HK-2 (cell line): Measurements from ENCODE around the gene RAD51B.

ENCODE experiments used
- DNase-seq: peaks from one replicate; pipeline ENCODE4 v3.0.0-alpha.2; 2018; ENCODE audit not compliant: unreplicated experiment

RAD51B gene

DNA sequence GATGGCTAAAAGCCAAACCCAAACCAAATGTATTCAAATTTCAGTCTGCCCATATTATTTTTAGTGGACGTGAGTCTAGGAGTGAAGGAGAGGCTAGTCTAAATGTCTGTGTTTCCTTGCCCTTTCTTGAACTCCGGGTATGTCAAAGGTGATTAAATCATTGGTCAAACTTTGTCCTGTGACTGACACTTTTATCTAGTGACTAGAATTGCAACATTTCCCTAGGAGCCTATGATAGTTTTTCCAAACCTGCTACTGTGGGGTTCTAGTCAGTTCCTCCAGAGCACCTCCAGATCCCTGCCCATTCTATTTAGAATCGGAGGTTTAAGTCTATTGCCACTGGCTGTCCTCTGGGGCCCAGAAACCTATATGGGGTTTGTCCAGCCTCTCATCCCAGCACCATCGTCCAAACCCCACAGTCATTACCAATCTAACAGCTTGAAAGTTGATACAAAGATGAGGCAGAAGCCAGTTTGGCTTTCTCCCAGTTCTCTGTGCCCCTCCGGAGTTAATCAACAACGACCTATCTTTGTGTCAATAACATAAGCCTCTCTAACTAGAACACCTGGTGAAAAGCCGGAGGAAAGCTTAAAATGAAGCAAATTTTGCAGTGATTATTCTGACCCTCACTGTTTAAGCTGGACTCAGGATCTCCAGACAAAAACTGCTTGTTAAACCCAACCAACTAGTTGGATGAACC is 666.6 kb downstream of the RAD51B start:
- no peak for DNase-seq

DNA sequence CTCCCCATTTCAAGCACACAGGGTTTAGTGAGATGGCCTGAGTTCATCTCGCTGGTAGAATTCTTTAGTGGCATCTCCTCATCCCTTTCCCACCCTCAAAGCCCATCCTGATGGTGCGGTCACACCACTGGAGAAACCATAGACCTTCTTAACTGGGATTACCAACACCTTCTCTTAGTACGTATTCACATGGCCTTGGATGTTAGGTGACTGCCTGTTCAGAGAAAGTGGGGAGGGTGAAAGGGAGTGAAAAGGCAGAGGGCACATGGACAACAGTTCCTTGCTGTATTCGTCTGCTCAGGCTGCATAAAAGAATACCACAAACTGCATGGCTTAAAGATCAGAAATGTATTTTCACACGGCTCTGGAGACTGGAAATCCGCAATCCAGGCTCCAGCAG is 667.2 kb downstream of the RAD51B start:
- no peak for DNase-seq

DNA sequence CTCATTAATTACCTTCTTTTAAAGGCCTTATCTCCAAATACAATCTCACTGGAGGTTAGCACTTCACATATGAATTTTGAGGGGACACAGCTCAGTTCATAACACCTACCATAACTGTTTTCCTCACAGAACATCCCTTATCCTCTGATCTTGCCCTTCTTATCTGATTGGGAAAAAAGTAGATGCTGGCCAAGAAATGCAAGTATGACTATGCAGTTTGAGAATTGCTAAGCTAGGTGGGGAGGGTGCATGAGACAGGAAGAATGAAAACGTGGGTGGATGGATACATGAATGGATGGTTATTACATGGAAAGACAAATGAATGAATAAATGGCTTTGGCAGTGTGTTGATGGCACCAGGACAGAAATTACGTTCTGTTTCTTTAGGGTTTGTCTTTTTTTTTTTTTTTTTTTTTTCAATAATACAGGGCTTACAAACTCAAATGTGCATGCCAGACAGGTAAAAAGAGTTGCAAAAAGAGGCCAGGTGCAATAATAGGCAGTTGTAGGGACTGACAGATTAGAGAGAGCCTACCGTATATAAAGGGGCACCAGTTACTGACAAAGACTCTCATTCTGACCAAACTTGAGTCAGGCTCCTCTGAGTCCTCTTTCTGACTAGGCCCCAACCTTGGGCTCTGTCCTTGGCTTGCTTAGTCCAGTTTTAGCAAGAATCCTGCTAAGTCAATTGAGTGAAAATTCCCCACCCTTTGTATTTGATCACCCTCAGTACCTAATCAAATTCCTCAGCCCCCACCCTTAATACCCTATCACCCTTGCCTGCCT is 668.4 kb downstream of the RAD51B start:
- no peak for DNase-seq

DNA sequence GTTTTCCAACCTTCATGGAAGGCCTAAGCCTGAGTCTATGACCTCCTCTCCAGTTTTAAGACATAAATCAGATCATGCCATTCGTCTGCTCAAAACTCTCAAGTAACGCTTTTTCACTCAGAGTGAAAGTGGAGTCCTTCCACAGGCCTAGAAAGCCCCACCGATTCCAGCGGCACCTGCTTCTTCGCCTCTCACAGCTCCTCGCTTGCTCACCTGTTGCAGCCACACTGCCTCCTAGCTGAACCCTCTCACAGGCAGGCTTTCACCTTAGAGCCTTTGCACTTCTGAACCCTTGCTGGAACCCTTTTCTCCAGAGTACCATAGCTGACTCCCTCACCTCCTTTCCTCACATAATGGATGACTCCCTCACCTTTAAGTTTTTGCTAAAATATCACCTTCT is 672.2 kb downstream of the RAD51B start:
- DNase-seq, result no peak

DNA sequence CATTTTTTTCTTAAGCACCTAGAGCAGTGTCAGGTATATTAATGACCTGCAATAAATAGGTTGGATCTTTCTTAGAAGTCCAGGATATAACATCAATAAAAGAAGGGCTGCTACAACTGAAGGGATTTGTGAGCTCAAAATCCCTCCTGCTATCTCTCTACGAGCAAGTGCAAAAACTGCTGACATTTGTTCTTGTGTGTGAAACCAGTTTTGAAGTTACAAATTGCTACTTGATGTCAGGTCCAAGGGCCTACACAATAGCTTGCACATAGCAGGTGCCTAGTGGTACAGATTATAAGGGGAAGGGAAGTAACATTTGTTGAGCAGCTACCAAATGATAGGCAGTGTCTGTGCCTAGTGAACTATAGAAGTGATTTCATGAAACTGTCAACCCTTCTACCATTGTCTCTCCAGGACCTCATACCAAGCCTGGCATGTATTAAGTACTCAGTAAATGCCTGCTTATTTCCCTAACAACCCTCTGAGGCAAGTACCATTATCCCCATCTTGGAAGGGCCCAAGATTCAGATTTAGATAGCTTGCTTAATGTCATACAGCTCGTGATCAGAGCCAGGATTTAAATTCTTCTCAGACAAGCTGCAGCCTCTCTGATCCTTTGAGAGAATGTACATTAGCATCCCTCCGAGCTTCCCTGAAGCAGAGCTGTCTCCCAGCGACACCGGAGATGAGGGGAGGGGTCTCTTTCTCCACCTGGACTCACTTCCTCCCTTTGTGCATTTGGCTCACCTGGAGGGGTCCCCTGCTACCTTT is 673.0 kb downstream of the RAD51B start:
- no peak for DNase-seq

DNA sequence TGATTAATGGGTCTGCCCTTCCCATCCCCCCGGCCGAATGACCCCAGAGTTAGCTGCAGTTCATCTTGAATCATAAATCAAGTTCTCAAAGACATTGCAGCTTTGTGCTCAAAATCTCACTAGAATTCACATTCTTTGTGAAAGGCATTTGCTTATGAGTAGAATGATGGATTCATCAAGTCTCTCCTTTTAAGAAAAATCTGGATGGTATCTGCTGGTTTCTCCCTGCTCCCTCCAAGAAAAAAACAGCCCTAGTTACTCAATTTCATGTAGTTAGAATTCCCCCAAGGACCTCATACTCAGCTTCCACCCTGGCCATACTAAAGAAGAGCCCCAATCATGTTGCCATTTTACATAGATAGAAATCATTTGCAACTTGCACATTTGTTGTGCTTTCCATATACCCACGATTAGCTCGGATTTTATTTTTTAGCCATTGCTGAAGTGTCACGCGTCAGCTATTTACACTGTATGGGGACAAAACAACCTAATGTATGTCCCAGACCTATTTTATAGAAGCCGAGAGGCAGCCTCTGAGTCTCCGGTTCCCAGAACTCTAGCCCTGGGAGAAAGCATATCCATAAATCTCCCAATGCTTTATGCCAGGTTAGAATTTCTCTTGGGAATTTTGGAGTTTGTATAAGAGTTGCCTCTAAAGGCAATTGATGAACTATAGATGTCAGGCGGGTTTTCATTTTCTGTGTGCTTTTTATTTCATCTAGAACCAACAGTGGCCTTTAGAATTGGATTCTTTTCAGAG is 673.8 kb downstream of the RAD51B start:
- no peak for DNase-seq

DNA sequence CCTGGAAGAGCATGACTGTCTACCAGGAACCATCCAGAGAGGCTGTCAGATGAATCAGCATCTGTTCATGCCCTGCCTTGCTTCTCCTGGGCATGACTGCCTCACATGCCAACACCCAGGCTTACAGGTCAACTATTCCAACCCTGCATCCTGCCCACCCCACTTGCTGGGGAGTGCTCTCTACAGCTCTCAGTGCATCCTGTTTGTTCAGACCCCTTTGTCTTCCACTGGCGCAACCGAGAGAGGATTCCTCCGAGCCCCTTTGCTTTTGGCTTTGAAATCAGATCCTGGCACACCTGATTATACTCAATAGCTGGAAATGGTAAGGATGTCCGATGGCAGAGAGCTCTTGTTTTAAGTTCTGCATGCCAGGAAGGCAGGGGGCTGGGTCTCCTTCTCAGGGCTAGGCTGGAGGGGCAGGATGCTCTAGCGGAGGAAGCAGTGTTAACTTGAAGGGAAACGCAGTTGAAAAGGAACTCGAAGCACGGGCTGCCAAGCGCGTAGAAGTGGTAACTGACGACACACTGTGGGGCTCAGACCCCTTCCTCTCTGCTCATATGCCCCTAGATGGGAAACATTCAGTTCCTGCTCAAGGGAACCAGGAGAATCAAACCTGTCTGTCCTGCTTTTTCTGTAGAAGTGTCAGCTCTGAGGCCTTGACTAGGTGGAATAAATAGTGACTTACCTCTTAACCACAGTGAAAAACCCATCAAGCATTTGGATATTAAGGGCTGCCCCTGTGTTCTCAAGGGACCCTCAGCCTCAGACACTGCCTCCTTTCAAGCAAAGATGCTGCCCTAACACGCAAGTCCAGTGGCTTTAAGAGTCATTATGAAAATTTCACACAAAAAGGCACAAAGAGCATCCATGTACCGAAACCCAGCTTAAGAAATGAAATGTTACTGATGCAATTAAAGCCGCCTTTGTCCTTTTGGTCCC is 675.8 kb downstream of the RAD51B start:
- DNase-seq, result no peak

DNA sequence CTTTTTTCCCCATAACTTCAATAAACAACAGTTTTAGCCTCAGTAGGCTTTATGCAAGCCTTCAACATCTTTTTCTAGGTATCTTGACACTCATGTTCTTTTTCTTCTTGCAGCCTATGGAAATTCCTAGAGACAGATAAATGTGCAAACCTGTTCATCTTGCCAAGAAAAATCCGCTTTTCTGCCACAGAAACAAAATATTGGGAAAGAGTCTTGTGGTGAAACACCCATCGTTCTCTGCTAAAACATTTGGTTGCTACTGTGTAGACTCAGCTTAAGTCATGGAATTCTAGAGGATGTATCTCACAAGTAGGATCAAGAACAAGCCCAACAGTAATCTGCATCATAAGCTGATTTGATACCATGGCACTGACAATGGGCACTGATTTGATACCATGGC is 677.4 kb downstream of the RAD51B start:
- DNase-seq, result no peak

DNA sequence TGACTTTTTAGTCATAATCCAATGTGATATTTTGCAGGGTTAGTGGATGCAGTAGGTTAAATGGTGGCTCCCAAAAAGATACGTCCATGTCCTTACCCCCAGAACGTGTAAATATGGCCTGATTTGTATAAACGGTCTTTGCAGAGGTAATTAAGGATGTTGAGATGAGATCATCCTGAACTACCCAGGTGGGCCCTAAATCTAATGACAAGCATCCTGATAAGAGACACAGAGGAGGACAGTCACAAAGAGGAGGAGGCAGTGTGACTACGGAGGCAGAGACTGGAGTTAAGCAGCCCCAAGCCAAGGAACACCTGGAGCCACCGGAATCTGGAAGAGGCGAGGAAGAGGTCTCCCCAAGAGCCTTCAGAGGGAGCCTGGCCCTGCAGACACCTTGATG is 679.9 kb downstream of the RAD51B start:
- DNase-seq, result no peak

DNA sequence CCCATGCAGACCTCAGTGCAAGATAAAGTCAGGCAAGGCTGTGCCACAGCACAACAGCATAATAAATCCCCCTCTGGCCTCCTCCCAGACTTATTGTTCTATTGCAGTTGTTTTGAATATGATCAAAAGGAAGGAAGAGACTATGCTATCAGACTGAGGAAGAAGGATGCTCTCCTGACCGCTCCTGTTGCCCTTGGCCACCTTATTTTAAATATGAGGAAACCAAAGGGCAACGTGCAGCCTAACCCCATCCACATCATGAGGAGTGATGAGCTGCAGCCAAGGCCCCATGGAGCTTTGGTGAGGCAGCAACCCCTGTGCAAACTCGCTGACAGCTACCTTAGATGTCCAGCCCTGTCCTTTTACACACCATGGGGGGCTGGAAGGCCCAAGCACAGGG is 681.6 kb downstream of the RAD51B start:
- no peak for DNase-seq

DNA sequence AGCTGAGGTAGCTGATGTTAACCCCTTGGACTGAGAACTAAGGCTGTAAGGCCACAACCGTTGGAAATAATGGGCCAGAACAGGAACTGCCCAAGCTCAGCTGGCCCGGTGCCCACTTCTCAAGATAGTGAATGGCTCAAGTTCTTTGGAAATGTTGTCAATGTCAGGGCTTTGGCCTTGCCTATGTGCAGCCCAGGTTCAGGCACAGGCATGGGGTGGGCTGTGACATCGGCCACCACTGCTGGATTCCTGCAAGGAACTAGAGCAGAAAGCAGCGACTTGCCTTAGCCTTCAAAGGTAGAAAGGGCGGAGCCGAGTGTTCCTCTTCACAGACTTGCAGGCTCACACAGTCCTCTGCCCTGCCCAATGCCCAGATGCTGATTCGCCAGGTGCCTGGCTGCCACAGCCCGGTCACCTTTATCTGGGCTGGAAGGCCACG is 682.1 kb downstream of the RAD51B start:
- peak; percentile 14 for DNase-seq

DNA sequence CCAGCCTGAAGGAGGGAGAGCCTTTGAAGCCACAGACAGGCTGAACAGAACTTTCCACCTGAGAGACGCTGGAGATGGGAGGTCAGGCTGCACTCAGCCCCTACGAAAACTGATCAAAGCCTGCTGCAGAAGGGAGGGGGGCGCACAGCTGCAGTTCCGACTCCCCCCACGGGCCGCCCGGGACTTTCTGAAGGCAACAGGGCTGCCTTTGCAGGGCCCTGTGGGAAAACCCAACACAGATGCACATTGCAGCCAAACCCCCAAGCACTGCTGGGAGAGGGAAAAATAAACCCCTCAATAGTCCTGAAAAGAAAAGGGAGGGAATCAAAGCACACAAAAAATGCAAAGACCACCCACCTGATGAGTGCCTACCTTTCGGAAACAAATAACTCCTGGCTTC is 682.7 kb downstream of the RAD51B start:
- no peak for DNase-seq

DNA sequence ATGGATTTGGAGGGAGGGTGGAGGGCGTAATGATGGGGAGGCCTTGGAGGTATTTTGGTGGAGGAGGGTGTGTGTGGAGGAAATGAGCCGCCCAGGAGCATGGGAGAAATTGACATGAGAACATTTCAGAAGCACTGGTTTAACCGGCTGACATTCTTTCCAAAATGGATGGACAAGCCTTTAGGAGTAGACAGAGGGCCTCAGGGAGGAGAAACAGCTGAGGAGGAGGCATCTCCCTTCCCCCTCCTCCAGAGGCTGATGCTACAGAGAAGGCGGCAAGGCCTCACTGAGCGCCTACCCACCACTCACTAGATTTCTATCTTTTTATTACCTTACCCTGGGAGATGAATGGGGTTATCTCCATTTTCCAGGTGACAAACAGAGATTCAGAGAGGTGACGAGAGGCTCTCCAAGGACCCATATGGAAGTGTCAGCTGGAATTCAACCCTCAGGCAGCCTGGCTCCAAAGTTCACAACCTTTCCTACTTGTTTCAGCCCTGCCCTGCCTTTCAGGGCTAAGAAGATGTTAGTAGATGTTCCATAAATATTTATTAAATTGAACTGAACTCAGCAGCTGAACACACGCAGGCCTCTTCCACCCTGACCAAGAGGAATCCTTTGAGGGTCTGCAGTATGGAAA is 683.7 kb downstream of the RAD51B start:
- no peak for DNase-seq

DNA sequence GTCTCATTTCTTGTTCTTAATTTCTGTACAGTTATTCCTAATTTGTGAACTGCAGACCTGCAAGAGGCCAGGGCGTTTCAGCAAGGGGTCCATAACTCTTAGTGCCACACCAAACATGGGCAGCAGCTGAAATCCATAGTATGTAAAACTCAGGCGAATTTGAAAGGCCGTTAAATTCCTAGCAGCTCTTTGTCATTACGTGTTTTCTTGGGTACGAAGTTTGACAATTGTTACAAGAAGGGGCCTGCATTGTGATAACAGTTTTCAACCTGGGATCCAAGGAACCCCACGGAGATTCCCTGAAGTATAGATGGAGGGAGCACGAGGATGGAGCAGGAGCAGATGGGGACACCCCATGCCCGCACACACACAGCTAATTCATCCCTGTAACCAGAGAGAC is 685.3 kb downstream of the RAD51B start:
- DNase-seq, result no peak

DNA sequence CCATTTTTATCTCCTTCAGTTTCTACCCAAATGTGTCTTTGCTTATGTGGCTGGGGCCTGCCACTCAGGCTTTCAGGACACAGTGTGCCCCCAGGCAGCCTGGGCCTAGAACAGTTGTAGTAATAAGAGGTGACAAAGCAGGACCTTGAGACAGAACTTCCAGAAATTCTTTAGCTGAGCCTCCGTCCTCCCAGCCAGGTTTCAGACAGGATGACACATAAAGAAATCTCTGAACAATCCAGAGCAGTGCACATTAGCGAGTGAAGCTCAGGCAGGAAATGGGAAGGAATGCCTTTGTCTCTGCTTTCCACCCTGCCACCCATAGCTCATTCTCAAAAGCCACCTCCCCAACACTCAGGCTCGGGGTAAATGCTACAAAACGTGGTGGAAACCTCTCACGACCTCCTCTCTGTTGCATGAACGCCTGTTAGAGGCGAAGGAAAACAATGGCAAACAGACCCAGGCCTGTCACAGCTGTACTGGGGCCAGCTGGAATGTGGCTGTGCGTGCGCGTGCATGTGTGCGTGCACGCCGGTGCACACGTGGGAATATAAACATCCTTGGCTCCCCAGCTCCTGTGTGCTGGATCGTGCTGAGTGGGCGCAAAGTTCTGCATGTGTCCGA is 686.6 kb downstream of the RAD51B start:
- peak; percentile 21 for DNase-seq

DNA sequence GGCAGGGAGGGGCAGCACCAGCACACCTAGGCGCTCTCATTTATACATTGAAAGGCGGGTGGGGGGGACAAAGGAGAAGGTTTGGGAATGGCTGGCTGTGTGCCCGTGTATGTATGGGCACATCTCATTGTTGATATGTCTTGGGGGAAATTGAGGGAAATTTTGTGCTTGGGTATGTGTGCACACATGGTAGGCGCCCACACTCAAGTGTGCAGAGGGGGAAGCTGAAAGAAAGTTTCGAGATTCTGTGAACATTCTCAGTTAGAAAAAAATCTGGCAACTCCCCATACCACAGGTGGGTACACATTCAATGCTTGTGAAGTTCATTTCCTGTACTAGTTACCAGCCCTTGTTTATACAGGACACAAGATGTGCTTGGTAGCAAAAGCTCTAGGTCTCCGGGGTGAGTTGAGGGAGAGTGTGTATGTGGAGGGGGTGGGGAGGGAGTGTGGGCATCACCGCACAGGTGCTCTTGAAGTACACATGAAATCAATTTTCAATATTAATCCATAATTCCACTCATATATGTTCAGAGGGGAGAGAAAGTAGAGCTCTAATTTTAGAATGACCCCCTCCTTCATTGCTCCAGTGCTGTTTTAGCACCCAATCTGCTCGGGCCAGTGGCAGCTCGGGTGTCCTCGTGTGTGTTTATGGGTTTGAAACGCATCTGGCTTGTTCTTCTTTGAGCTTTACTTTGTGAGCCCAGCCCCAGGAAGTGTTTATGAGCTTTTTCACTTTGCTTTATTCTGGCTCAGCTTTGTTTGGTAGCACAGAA is 687.3 kb downstream of the RAD51B start:
- DNase-seq, result no peak

DNA sequence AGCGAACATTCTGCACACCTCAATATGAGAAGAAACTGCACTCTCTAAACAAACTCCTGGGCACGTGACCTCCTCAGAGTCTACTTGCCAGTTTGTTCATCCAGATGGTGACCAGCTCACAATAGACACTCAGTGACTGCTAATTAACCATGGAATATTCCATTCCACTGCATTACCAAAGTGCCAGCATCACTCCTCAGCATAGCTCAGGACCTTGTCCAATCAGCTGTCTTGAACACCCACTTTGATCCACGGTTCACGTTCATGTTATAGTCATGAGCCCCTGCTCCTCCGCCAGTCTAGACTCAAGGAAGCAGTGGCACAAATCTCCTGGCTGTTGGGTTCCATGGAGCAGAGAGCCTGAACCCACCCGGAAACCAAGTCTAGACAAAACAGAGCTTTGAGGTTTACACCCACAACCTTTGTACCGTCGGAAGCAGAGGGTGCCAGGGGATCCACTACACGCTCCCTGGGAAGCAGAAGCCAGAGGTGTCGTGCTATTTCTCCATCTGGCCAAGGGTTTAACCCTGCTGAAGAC is 688.0 kb downstream of the RAD51B start:
- DNase-seq, result no peak

DNA sequence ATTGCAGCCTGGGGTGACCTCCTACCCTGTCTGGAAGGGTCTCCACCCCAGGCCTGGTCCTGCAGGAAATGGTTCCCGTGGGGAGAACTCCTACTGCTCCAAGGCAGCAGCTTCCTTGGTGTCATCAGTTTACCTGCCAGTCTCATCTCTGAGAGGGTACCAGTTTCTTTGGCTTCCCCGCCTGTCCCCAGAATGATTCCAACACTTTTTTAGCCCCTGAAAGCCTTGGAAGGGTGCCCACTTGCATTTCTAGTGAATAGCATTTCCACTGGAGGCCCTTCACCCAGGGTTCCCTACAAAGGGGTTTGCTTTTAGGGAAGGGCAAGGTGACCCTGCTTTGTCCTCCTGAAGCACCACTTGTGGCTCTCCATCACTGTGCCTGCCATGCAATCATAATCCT is 689.0 kb downstream of the RAD51B start:
- DNase-seq, result no peak
